Measurements from ENCODE around the gene SPTBN1. TPM values are rescaled to one million over a fixed set of nuclear protein-coding genes. Genes with fewer than 3 reads are reported as not detected.

Gene SPTBN1
- total and polyA plus RNA-seq, 2 of the 4 experiments (the other 2 are of a cell fraction), result 49.1 to 241 TPM

DNA sequence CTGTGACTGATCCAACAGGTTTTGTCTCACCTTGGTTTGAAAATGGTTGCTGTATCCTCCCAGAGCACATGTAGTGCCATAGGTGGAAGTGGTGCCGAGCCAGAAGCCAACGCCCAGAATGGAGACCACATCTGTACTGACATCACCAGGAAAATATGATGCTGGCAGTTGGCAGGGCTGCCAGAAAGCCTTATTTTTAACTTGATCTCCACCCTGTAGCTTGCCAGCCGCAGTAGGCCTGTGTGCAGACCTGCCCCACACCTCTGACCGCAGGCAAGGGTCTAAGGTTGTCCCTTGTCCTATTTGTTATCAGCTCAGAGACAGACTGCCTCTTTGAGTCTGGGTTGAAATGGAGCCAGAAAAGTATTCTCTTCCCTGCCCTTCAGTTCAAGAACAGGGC lies 143.8 kb downstream of the SPTBN1 start:
- Histone ChIP-seq H3K9me3 (ENCODE audit: control insufficient read depth, insufficient read depth, low read length) (no peaks in the 10 kb centered on the region), H3K14ac (replicated peaks; ENCODE audit: low read depth, low read length) (no peak overlapping the region), H2AFZ (replicated peaks; ENCODE audit: low read length, poor library complexity) (no peak overlapping the region), H2BK120ac (ENCODE audit: low read depth, low read length) (no peak overlapping the region), H3K18ac (ENCODE audit: low read depth, low read length) (no peak overlapping the region), H3K56ac (ENCODE audit: extremely low read depth, insufficient read depth, low read length) (no peak overlapping the region), H2BK15ac (ENCODE audit: low read depth, low read length) (no peak overlapping the region), H3K79me1 (ENCODE audit: low read depth in 1 of 2, low read length in 2 of 2) (peaks cover 56 to 95% of the 10 kb centered on the region in 2 experiments), H3K4me1 (ENCODE audit: control insufficient read depth, insufficient read depth, low read length) (peaks cover 24% of the 10 kb centered on the region), H3K4me2 (ENCODE audit: low read depth, low read length) (no peak overlapping the region), H4K8ac (ENCODE audit: low read depth in 2 of 2, low read length in 2 of 2) (no peak overlapping the region), H3K4me3 (ENCODE audit: insufficient read depth, low read depth, low read length) (no peak overlapping the region), H3K27ac (ENCODE audit: insufficient read depth, low read length) (no peak overlapping the region), H2AK5ac (ENCODE audit: low read depth, low read length) (no peak overlapping the region), H2BK20ac (ENCODE audit: low read depth, low read length) (no peak overlapping the region), H4K5ac (ENCODE audit: low read depth, low read length) (no peak overlapping the region), H4K20me1 (ENCODE audit: insufficient read depth, low read length) (peaks cover 87% of the 10 kb centered on the region), H3K4ac (ENCODE audit: low read depth, low read length) (no peak overlapping the region), H2BK5ac (ENCODE audit: low read depth, low read length, poor library complexity, severe bottlenecking) (no peak overlapping the region), H3K23ac (ENCODE audit: low read depth, low read length) (no peak overlapping the region), H3K36me3 (ENCODE audit: control insufficient read depth, insufficient read depth, low read length) (peaks cover 16% of the 10 kb centered on the region), H4K91ac (ENCODE audit: insufficient read depth, low read depth, low read length) (no peak overlapping the region), H3K27me3 (ENCODE audit: control insufficient read depth, insufficient read depth, low read length) (no peaks in the 10 kb centered on the region), H2AK9ac (replicated peaks; ENCODE audit: low read depth, low read length, poor library complexity) (no peak overlapping the region), H3K9ac (ENCODE audit: low read depth, low read length) (no peak overlapping the region), H3K9me1 (ENCODE audit: insufficient read depth, low read length) (peaks cover 51% of the 10 kb centered on the region)
- BruUV-seq (replicated peaks), result no TSS peak
- dilution Hi-C loops (cut with HindIII; ENCODE audit: low sequenced_read_pairs, unreplicated experiment) (no loop called here), intact Hi-C loops (cut with micrococcal nuclease) (no loop called here), in situ Hi-C loops (cut with MboI; ENCODE audit: low sequenced_read_pairs) (no loop called here)
- CTCF ChIA-PET, result no interaction called here
- ATAC-seq (ENCODE audit: low read depth) (no peak), DNase-seq (no peak)
- POLR2A ChIA-PET (ENCODE audit: unreplicated experiment), result interaction anchor here (0.7 kb wide), 1 partner anchor 577 kb away, joined by 6 read pairs; no protein-coding TSS in a partner anchor
- no CpG with 5 or more reads among the region's 4 CpGs for WGBS, 2 experiments (ENCODE audit: extremely low coverage in 2 of 2, insufficient read length in 1 of 2)
- TF ChIP-seq MXI1 (IDR thresholded peaks at IDR 0.05; ENCODE audit: borderline replicate concordance, low read depth, low read length) (no peak), MAZ (IDR thresholded peaks at IDR 0.05; ENCODE audit: borderline replicate concordance, low read depth, low read length) (no peak), BHLHE40 (IDR thresholded peaks at IDR 0.05; ENCODE audit: low read depth, low read length) (no peak), CTCF (conservative IDR thresholded peaks at IDR 0.05; ENCODE audit: low read depth, low read length) (no peak), NFE2L2 (IDR thresholded peaks at IDR 0.05; ENCODE audit: low read depth, low read length) (no peak), FOS (IDR thresholded peaks at IDR 0.05; ENCODE audit: low read depth, low read length) (no peak), RAD21 (IDR thresholded peaks at IDR 0.05; ENCODE audit: low read length) (no peak), POLR2A (IDR thresholded peaks at IDR 0.05; ENCODE audit: low read depth, low read length) (no peak), CHD1 (IDR thresholded peaks at IDR 0.05; ENCODE audit: low read depth, low read length) (no peak), MAFK (IDR thresholded peaks at IDR 0.05; ENCODE audit: low read depth, low read length) (no peak), CEBPB (IDR thresholded peaks at IDR 0.05; ENCODE audit: low read depth, low read length) (no peak), RFX5 (IDR thresholded peaks at IDR 0.05; ENCODE audit: low read depth, low read length) (no peak), RCOR1 (IDR thresholded peaks at IDR 0.05; ENCODE audit: insufficient replicate concordance, low read length) (no peak), SMC3 (IDR thresholded peaks at IDR 0.05; ENCODE audit: low read depth, low read length) (no peak)
- TF ChIP-seq, protein P1, sequence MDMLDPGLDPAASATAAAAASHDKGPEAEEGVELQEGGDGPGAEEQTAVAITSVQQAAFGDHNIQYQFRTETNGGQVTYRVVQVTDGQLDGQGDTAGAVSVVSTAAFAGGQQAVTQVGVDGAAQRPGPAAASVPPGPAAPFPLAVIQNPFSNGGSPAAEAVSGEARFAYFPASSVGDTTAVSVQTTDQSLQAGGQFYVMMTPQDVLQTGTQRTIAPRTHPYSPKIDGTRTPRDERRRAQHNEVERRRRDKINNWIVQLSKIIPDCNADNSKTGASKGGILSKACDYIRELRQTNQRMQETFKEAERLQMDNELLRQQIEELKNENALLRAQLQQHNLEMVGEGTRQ (IDR thresholded peaks at IDR 0.05; ENCODE audit: low read depth, low read length), result no peak
- TF ChIP-seq, protein P2, sequence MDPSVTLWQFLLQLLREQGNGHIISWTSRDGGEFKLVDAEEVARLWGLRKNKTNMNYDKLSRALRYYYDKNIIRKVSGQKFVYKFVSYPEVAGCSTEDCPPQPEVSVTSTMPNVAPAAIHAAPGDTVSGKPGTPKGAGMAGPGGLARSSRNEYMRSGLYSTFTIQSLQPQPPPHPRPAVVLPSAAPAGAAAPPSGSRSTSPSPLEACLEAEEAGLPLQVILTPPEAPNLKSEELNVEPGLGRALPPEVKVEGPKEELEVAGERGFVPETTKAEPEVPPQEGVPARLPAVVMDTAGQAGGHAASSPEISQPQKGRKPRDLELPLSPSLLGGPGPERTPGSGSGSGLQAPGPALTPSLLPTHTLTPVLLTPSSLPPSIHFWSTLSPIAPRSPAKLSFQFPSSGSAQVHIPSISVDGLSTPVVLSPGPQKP (IDR thresholded peaks at IDR 0.05; ENCODE audit: borderline replicate concordance, low read depth, low read length), result no peak

Measured in IMR-90 (cell line).